Neural crest cell (in vitro differentiated cells): Measurements from ENCODE around the gene DYRK3. TPM values are rescaled to one million over a fixed set of nuclear protein-coding genes. Genes with fewer than 3 reads are reported as not detected.

Experiments
- DNase-seq: peaks from one replicate; pipeline ENCODE4 v3.0.0; 2021; ENCODE audit warnings: low read depth, mixed read lengths, low spot score
- H3K27ac Mint-ChIP-seq: one replicate; pipeline ENCODE4 v1.8.0; 2021; ENCODE audit warnings: mild to moderate bottlenecking, mixed read lengths; ENCODE audit not compliant: unreplicated experiment
- H3K27me3 Mint-ChIP-seq: 2 replicates; pipeline ENCODE4 v1.8.0; 2021; ENCODE audit warnings: low read depth, mild to moderate bottlenecking, mixed read lengths
- H3K36me3 Mint-ChIP-seq: 2 replicates; pipeline ENCODE4 v1.8.0; 2021; ENCODE audit warnings: low read depth, mild to moderate bottlenecking, mixed read lengths
- H3K4me1 Mint-ChIP-seq: 2 replicates; pipeline ENCODE4 v1.8.0; 2021; ENCODE audit warnings: mixed read lengths
- H3K4me3 Mint-ChIP-seq: one replicate; pipeline ENCODE4 v1.8.0; 2021; ENCODE audit warnings: mild to moderate bottlenecking, mixed read lengths
- H3K9me3 Mint-ChIP-seq: 2 replicates; pipeline ENCODE4 v1.8.0; 2021; ENCODE audit warnings: mixed read lengths
- CTCF ChIP-seq: fragments of 200-600 bp; sonication (generic); conservative IDR thresholded peaks from 2 replicates; pipeline ENCODE4 v1.5.0; 2021; ENCODE audit warnings: antibody characterized with exemption, mild to moderate bottlenecking
- total RNA-seq: library from RNA; stranded (reverse); gene quantifications from 2 replicates; pipeline ENCODE4 v1.2.1, GENCODE V29; 2021

Gene DYRK3
- total RNA-seq, 1 donor from 2014 or later, result 12.5 TPM

- Mint-ChIP-seq H3K36me3 (no peaks in the 10 kb centered on the region), H3K4me3 (peak overlapping the region; percentile 17), H3K27ac (no peak overlapping the region), H3K27me3 (peaks cover 18% of the 10 kb centered on the region), H3K4me1 (peaks cover 24% of the 10 kb centered on the region), H3K9me3 (no peaks in the 10 kb centered on the region)
- peak; percentile 18 for DNase-seq
- peak; percentile 56 for TF ChIP-seq CTCF
Observed at GRCh38 chr1:206631085-206631509, 4.2 kb upstream of the DYRK3 start.

- Mint-ChIP-seq H3K9me3 (no peaks in the 10 kb centered on the region), H3K36me3 (no peaks in the 10 kb centered on the region), H3K27me3 (peaks cover 12% of the 10 kb centered on the region), H3K4me3 (peak overlapping the region; percentile 66), H3K4me1 (peaks cover 34% of the 10 kb centered on the region), H3K27ac (no peak overlapping the region)
- no peak for DNase-seq
- TF ChIP-seq CTCF, result no peak
Observed at GRCh38 chr1:206633708-206634121, 1.6 kb upstream of the DYRK3 start.

- Mint-ChIP-seq H3K27me3 (peaks cover 4% of the 10 kb centered on the region), H3K9me3 (no peaks in the 10 kb centered on the region), H3K27ac (peak overlapping the region; percentile 63), H3K36me3 (no peaks in the 10 kb centered on the region), H3K4me3 (peak overlapping the region; percentile 91), H3K4me1 (peaks cover 34% of the 10 kb centered on the region)
- peak; percentile 94 for TF ChIP-seq CTCF
- peak; percentile 84 for DNase-seq
Observed at GRCh38 chr1:206634365-206635079, 814 bp upstream of the DYRK3 start.

GRCh38 chr1:206635978-206636345 lies 626 bp downstream of the DYRK3 start:
- Mint-ChIP-seq H3K4me3 (peak overlapping the region; percentile 91), H3K36me3 (peaks cover 3% of the 10 kb centered on the region), H3K27me3 (peaks cover 3% of the 10 kb centered on the region), H3K27ac (no peak overlapping the region), H3K9me3 (no peaks in the 10 kb centered on the region), H3K4me1 (peaks cover 34% of the 10 kb centered on the region)
- no peak for DNase-seq
- TF ChIP-seq CTCF, result no peak

GRCh38 chr1:206636671-206637070 lies 1.3 kb downstream of the DYRK3 start:
- H3K27ac Mint-ChIP-seq, result no peak overlapping the region
- no peaks in the 10 kb centered on the region for H3K9me3 Mint-ChIP-seq
- TF ChIP-seq CTCF, result no peak
- peaks cover 2% of the 10 kb centered on the region for H3K27me3 Mint-ChIP-seq
- peaks cover 4% of the 10 kb centered on the region for H3K36me3 Mint-ChIP-seq
- H3K4me3 Mint-ChIP-seq, result peak overlapping the region; percentile 91
- peaks cover 34% of the 10 kb centered on the region for H3K4me1 Mint-ChIP-seq
- no peak for DNase-seq
